HG02943 (cell line): ENCODE measurements around the gene MYBBP1A.
A peak's percentile ranks its signal among the peaks of the same experiment; 100 is the strongest.
"Not testable (repeated sequence)": the region's sequence is repeated elsewhere in the genome, so short reads cannot be mapped to it uniquely, and the experiment has no call there.

Experiments
- ATAC-seq: cut with Tn5 transposase; IDR thresholded peaks from one replicate; pipeline ENCODE4 v1.9.1; 2021; ENCODE audit warnings: mild to moderate bottlenecking, low read depth, moderate library complexity; ENCODE audit not compliant: unreplicated experiment

The MYBBP1A gene

GRCh38 chr17:4554997-4555799, at the start of gene MYBBP1A:
Gene MYBBP1A (minus strand): TSS chr17:4555384. CDS start chr17:4555324, 60 bp downstream.
- peak; percentile 69 for ATAC-seq

GRCh38 chr17:4604736-4605135, 49.6 kb upstream of the MYBBP1A start:
- not testable (repeated sequence) for ATAC-seq

GRCh38 chr17:4604111-4604644, 49.0 kb upstream of the MYBBP1A start:
- ATAC-seq = no peak

GRCh38 chr17:4602041-4602440, 46.9 kb upstream of the MYBBP1A start:
- ATAC-seq = no peak

GRCh38 chr17:4601326-4601725, 46.1 kb upstream of the MYBBP1A start:
- ATAC-seq = no peak

- no peak for ATAC-seq
Measured at GRCh38 chr17:4600563-4600962, 45.4 kb upstream of the MYBBP1A start.

- ATAC-seq = no peak
Measured at GRCh38 chr17:4599505-4600281, 44.5 kb upstream of the MYBBP1A start.

- no peak for ATAC-seq
Measured at GRCh38 chr17:4598776-4599504, 43.8 kb upstream of the MYBBP1A start.

- ATAC-seq = no peak
Measured at GRCh38 chr17:4597975-4598374, 42.8 kb upstream of the MYBBP1A start.

- ATAC-seq = no peak
Measured at GRCh38 chr17:4596636-4597380, 41.6 kb upstream of the MYBBP1A start.

GRCh38 chr17:4595685-4596342, 40.6 kb upstream of the MYBBP1A start:
- ATAC-seq = not testable (repeated sequence)

GRCh38 chr17:4594931-4595684, 39.9 kb upstream of the MYBBP1A start:
- ATAC-seq = no peak

- ATAC-seq = no peak
Measured at GRCh38 chr17:4594406-4594805, 39.2 kb upstream of the MYBBP1A start.

- no peak for ATAC-seq
Measured at GRCh38 chr17:4593021-4593421, 37.8 kb upstream of the MYBBP1A start.

- ATAC-seq = no peak
Measured at GRCh38 chr17:4592240-4593005, 37.2 kb upstream of the MYBBP1A start.

GRCh38 chr17:4591529-4591928, 36.3 kb upstream of the MYBBP1A start:
- ATAC-seq = no peak

- ATAC-seq = no peak
Measured at GRCh38 chr17:4590981-4591453, 35.8 kb upstream of the MYBBP1A start.

- ATAC-seq = not testable (repeated sequence)
Measured at GRCh38 chr17:4590042-4590441, 34.9 kb upstream of the MYBBP1A start.
